ENCODE measurements around the gene TRAT1. TPM values are rescaled to one million over a fixed set of nuclear protein-coding genes. Genes with fewer than 3 reads are reported as not detected.
"Not testable (repeated sequence)": the region's sequence is repeated elsewhere in the genome, so short reads cannot be mapped to it uniquely, and the experiment has no call there.

The TRAT1 gene
- total RNA-seq, 4 donors from 2014 or later: 0.17 to 0.26 TPM; not detected in 2

- intact Hi-C loops (cut with DNase I): no loop called here
- 88% methylated on average over 1 of the region's 1 CpG for WGBS
Measured at GRCh38 chr3:108820586-108820985, 2.0 kb upstream of the TRAT1 start.

DNA sequence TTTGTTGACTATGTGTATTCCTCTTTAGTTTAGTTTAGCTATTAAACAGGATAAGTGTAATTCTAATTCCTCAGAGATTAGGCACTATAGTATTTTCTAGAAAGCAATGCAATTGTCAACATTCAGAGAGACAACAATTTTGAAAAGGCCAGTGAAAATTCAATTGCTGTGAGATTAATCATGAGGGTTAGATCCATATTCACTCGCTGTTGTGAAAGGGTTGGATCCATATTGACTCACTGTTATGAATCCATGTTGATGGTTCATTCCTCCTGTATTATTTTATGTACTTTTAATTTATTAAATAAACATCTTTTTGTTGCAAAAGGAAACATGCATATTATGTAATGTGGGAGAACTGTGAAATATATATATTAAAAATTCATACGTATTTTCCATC, 641 bp downstream of the TRAT1 start:
- no peaks in the 10 kb centered on the region for H3K4me1 ChIP-seq
- intact Hi-C loops (cut with DNase I): no loop called here
- no peaks in the 10 kb centered on the region for H3K9me3 ChIP-seq
- 91% methylated on average over 2 of the region's 2 CpGs for WGBS
- no peak overlapping the region for H3K4me3 ChIP-seq
- H3K27ac ChIP-seq (replicated peaks in 1 of 4): no peak overlapping the region
- DNase-seq (ENCODE audit: extremely low spot score): no peak
- TF ChIP-seq POLR2AphosphoS5 (IDR thresholded peaks at IDR 0.05) (no peak), POLR2A (IDR thresholded peaks at IDR 0.05; ENCODE audit: low read depth) (no peak), EP300 (IDR thresholded peaks at IDR 0.05) (no peak)
- TF ChIP-seq, protein P1, sequence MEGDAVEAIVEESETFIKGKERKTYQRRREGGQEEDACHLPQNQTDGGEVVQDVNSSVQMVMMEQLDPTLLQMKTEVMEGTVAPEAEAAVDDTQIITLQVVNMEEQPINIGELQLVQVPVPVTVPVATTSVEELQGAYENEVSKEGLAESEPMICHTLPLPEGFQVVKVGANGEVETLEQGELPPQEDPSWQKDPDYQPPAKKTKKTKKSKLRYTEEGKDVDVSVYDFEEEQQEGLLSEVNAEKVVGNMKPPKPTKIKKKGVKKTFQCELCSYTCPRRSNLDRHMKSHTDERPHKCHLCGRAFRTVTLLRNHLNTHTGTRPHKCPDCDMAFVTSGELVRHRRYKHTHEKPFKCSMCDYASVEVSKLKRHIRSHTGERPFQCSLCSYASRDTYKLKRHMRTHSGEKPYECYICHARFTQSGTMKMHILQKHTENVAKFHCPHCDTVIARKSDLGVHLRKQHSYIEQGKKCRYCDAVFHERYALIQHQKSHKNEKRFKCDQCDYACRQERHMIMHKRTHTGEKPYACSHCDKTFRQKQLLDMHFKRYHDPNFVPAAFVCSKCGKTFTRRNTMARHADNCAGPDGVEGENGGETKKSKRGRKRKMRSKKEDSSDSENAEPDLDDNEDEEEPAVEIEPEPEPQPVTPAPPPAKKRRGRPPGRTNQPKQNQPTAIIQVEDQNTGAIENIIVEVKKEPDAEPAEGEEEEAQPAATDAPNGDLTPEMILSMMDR (IDR thresholded peaks at IDR 0.05): no peak
- H3K27me3 ChIP-seq: no peaks in the 10 kb centered on the region
- H3K36me3 ChIP-seq: no peaks in the 10 kb centered on the region

More at GRCh38 chr3:108820586-108820985, 2.0 kb upstream of the TRAT1 start:
- TF ChIP-seq POLR2A (IDR thresholded peaks at IDR 0.05; ENCODE audit: low read depth) (no peak), POLR2AphosphoS5 (IDR thresholded peaks at IDR 0.05) (no peak), EP300 (IDR thresholded peaks at IDR 0.05) (no peak)
- TF ChIP-seq, protein P1 (IDR thresholded peaks at IDR 0.05): no peak
- Histone ChIP-seq H3K9me3 (no peaks in the 10 kb centered on the region), H3K4me1 (no peaks in the 10 kb centered on the region), H3K4me3 (no peak overlapping the region), H3K27me3 (no peaks in the 10 kb centered on the region), H3K27ac (replicated peaks in 1 of 4) (no peak overlapping the region), H3K36me3 (no peaks in the 10 kb centered on the region)
- DNase-seq (ENCODE audit: extremely low spot score): no peak

DNA sequence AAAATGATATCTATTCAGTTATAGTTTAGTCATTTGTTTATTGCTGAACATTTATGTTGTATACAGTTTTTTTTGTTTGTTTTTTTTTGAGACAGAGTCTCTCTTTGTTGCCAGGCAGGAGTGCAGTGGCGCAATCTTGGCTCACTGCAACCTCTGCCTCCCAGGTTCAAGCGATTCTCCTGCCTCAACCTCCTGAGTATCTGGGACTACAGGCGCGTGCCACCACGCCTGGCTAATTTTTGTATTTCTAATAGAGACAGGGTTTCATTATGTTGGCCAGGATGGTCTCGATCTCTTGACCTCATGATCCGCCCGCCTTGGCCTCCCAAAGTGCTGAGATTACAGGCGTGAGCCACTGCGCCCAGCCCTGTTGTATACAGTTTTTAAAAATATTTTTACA, 1.2 kb downstream of the TRAT1 start:
- DNase-seq (ENCODE audit: extremely low spot score); H3K36me3 ChIP-seq; H3K27ac ChIP-seq (replicated peaks in 1 of 4); H3K4me3 ChIP-seq; H3K4me1 ChIP-seq; H3K27me3 ChIP-seq; H3K9me3 ChIP-seq; intact Hi-C loops (cut with DNase I): not testable (repeated sequence)
- 91% methylated on average over 10 of the region's 10 CpGs for WGBS

- Histone ChIP-seq H3K36me3 (no peaks in the 10 kb centered on the region), H3K4me1 (no peaks in the 10 kb centered on the region), H3K9me3 (no peaks in the 10 kb centered on the region), H3K27me3 (no peaks in the 10 kb centered on the region), H3K4me3 (no peak overlapping the region), H3K27ac (replicated peaks in 1 of 4) (no peak overlapping the region)
- 78% methylated on average over 6 of the region's 6 CpGs for WGBS
- DNase-seq (ENCODE audit: extremely low spot score): no peak
- intact Hi-C loops (cut with DNase I): no loop called here
- TF ChIP-seq POLR2A (IDR thresholded peaks at IDR 0.05; ENCODE audit: low read depth): no peak
- TF ChIP-seq POLR2AphosphoS5 (IDR thresholded peaks at IDR 0.05): no peak
- TF ChIP-seq EP300 (IDR thresholded peaks at IDR 0.05): no peak
- TF ChIP-seq, protein P1 (IDR thresholded peaks at IDR 0.05): no peak
Measured at GRCh38 chr3:108826309-108827187, 4.0 kb downstream of the TRAT1 start.

- no peaks in the 10 kb centered on the region for H3K9me3 ChIP-seq
Measured at GRCh38 chr3:108830381-108830780, 7.8 kb downstream of the TRAT1 start.

More at GRCh38 chr3:108830381-108830780, 7.8 kb downstream of the TRAT1 start:
- intact Hi-C loops (cut with DNase I): no loop called here
- TF ChIP-seq, protein P1 (IDR thresholded peaks at IDR 0.05): no peak
- TF ChIP-seq EP300 (IDR thresholded peaks at IDR 0.05) (no peak), POLR2AphosphoS5 (IDR thresholded peaks at IDR 0.05) (no peak), POLR2A (IDR thresholded peaks at IDR 0.05; ENCODE audit: low read depth) (no peak)
- H3K4me3 ChIP-seq: no peak overlapping the region
- no peaks in the 10 kb centered on the region for H3K4me1 ChIP-seq
- no peak for DNase-seq (ENCODE audit: extremely low spot score)
- WGBS: 65% methylated on average over 3 of the region's 3 CpGs
- H3K36me3 ChIP-seq: no peaks in the 10 kb centered on the region
- H3K27me3 ChIP-seq: no peaks in the 10 kb centered on the region
- no peak overlapping the region for H3K27ac ChIP-seq (replicated peaks in 1 of 4)

All from esophagus muscularis mucosa (tissue), 4 donors.